C4-2B (cell line): ENCODE results near the gene EZH2.

Experiments
- CTCF ChIP-seq: fragments of 450-650 bp; conservative IDR thresholded peaks from 2 replicates; pipeline ENCODE4 v1.5.1; 2017; ENCODE audit warnings: mild to moderate bottlenecking
- ZFX ChIP-seq: fragments of 450-650 bp; IDR thresholded peaks from 2 replicates; pipeline ENCODE4 v1.6.1; 2017

GRCh38 chr7:148831782-148832181, 52.3 kb downstream of the EZH2 start:
- no peak for TF ChIP-seq CTCF
- no peak for TF ChIP-seq ZFX
